ENCODE results near the gene MYO7B.

MYO7B gene

DNA sequence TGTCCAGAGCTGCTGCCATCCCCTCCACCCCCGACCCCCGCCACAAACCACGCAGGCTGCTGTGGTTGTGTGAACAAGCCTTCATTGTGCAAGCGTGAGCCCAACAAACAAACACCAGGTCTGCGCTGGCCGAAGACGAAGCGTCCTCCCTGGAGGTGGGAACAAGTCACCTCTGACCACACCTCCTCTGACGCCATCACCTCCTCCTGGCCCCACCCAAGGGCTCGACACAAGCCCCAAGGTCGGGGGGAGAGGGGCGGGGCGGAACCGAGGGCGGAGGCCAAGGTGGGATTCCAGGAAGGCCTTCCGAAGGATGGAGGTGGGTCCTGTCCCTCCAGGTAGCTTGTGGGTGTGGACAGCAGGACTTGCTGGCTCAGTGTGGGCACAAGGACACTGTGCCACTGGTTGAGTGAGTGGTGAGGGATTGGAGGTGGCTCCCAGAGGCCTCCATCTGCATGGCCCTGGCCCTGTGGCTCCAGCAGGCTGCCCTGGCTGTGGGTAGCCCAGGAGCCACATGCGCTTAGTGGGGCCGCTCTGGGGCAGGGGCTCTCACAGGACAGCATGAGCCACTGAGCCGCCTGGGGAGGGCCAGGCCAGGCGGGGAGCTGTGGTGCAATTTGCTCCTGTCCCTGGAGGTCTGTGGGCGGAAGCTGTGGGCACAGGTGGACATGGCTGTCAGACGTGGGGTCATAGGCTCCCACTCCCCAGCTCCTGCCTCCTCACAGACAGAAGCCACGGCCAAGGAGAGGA lies 103.1 kb downstream of the MYO7B start:
- DNase-seq (ENCODE audit: low read depth), result peak; percentile 35

DNA sequence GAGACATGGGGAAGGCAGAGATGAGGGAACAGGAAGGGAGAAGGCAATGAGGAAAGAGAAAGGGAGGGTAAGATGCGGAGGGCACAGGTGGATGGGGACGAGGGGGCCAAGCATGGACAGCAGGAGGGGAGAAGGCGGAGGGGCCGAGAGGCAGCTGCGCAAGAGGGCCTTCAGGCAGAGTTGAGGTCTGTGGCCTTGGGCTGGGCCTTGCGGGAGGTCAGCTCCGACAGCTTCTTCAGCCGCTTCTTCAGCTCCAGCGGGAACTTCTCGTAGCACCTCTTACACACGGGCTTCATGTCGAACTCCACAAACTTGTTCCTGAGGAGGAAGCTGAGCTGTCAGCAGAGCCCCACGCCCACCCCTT lies 103.6 kb downstream of the MYO7B start:
- DNase-seq (ENCODE audit: low read depth), result no peak

- DNase-seq (ENCODE audit: low read depth), result peak; percentile 37
These were observed 104.9 kb downstream of the MYO7B start for GRCh38 chr2:127640082-127641072.

- DNase-seq (ENCODE audit: low read depth), result no peak
These were observed 105.7 kb downstream of the MYO7B start for GRCh38 chr2:127641133-127641532.

DNA sequence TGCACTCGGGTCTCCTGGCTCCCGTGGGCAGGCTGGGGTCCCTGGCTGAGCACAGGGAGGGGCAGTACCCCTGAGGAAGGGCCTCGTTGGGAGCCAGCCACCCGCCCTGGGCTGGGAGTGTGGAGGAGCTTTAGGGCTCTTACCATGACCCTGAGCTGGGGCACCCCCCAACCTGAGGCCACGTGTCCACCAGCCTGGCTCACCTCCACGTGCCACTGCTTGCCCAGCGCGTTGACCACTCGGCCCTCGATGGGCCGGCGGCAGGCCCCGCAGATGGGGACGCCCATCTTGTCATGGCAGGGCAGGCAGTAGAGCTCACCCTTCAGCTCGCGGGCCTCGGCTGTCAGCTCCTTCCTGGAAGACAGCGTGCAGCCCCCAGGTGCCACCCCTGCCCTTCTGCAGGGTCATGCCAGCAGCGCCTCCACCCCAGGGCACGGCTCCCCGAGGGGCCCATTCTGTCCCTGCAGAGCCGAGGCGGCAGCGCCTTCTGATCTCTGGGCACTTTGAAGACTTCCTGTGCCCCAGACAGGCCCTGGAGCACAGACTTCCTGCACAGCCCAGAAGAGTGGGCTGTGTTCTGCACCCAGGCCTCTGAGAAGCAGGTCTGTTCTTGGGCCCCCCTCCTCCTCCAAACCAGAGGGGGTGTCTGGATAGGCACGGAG lies 106.5 kb downstream of the MYO7B start:
- DNase-seq (ENCODE audit: low read depth), result no peak

DNA sequence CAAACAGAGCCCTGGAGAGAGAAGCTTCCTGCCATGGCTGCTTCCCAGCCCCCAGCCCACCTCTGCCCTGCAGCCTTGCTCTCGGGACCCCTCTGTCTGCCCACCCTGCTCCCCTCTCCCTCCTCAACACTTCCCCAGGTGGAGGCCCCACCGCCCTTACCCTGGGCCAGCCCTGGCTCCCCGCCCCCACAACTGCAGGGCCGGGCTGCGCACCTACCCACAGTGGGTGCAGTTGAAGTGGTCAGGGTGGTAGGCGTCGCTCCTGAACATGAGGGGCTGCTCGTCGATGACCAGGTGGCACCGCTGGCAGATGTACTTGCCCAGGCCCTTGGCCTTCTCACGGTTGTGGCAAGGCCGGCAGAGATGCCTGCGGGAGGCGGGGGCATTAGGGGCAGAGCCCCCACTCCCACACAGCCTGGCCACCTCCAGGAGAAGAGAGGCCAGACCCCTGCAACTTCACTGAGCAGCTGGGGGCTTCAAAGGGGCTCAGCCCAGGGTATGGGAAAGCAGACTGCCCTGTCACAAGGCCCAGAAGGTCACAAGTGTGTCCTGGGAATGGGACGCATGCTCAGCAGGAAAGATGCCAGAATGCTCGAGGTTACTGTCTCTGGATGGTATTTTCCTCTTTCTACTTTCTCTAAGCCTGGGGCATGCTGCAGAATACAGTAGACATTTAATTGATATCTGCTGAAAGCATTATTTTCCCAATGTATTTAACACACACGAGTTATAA lies 107.4 kb downstream of the MYO7B start:
- DNase-seq (ENCODE audit: low read depth), result no peak

DNA sequence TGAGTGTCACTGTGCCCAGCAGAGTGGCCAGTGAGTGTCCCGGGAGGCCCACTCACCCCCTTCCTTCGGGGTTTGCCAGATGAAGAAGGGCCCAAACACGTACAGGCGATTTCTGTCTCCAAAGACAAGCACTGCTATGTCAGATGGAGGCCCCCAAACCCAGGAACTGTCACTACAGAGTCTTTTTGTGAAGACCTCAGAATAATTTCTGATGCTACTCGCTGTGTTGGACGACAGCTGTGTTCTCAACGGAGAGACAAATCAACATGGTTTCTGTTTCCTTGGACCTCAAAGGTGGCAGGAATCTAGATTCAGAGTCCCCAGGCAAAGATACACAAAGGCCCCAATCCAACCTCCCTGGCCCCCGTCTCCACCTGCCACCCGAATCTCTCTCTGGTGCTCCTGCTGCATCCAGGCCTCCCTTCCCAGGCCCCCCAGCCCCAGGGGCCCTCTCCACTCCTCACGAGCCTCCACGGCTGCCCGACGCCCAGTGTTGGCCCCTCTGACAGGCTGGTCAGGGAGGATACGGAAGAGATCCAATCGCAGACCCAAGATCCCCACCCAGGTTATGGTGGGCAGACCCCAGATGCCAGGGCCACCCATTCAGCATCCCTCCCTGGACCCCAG lies 108.1 kb downstream of the MYO7B start:
- no peak for DNase-seq (ENCODE audit: low read depth)

GRCh38 chr2:127644066-127645025 lies 108.9 kb downstream of the MYO7B start:
- no peak for DNase-seq (ENCODE audit: low read depth)

- DNase-seq (ENCODE audit: low read depth), result no peak
These were observed 109.5 kb downstream of the MYO7B start for GRCh38 chr2:127645026-127645394.

DNA sequence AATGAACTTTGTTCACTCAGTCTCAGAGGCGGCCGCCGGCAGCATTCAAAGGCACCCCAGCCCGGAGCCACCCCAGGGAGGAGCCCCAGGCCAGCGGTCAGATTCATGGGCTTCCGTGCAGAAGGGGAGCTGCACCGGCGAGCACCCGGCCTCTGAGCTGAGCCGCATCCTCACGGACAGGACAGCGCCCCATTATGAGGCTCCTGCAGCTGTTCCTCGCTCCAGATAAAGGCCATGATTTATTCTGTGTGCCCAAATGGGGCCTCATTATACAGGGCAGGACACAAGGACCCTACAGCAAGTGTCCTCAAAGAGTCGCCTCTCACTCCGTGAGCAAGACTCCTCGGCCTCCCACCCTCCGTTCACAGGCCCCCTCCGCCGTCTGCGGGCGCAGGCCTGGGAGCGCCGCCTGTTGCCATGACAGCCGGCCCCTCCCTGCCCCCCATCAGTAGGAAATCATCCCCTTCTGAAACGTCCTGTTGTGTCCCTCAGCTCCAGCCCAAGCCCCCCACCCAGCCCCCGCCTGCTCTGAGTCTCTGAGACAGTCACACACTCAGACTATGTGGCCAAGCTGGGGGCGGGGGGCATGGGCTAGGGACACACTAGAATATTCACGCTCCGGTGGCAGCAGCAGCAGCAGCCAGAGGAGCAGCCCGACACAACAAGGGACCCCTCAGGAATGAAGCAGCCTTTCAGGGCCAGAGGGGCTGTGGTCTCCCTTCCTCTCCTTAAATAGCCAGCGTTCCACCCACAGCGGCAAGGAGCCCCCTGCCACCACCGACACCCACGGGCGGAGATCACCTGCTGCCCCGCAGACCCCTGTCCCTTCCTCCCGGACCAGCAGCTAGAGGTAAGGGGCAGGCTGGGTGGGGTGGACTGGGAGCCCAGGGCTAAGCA lies 110.2 kb downstream of the MYO7B start, which contains the start of gene GPR17:
Gene GPR17 (plus strand): TSS at position 759 of the 897 bp plus-strand sequence. CDS start 4,583 bp downstream, outside the sequence.
- no peak for DNase-seq (ENCODE audit: low read depth)

GRCh38 chr2:127646487-127647241 lies 111.2 kb downstream of the MYO7B start:
- DNase-seq (ENCODE audit: low read depth), result peak; percentile 26

DNA sequence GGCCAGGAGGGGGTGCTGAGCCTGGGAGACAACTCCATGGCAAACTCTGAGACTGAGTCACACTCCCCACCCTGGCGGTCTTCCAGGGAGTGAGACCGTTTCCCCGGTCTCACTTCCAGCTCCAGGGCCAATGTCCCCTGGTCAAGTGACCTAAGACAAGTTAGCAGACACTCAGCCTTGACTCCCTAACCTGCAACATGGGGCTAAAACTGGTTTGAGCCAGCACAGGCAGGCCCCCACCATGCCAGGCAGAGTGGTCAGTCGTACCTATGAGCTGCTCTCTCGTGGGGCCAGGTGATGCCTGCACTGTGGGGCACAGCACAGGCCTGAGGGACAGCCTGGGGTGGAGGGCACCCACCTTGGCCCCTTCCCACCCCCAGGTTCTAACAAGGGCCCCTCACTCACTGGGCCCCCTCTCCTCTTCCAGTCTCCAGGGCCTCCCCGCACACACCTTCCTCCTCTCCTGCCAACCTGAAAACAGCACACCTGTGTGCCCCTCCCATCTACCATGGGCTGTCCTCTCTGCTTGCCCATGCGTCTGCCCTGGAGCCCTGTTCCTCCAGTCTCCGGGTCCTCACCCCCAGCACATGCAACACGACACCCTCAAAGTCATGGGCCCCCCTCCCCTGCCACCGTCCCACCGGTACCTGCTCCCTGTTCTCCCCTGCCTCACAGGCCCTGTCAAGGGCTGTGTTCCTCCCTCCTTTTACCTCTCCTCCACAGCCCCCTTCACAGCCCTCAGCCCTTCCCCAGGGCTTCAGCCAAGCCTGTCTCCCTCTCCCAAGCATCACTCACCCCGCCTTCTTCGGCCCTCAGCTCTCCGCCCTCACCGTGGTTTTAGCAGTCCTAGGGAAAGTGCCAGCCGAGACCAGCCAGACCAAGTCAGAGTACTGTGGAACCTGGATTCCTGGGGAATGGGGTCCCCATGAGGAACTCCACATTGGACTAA lies 112.0 kb downstream of the MYO7B start:
- peak; percentile 69 for DNase-seq (ENCODE audit: low read depth)

DNA sequence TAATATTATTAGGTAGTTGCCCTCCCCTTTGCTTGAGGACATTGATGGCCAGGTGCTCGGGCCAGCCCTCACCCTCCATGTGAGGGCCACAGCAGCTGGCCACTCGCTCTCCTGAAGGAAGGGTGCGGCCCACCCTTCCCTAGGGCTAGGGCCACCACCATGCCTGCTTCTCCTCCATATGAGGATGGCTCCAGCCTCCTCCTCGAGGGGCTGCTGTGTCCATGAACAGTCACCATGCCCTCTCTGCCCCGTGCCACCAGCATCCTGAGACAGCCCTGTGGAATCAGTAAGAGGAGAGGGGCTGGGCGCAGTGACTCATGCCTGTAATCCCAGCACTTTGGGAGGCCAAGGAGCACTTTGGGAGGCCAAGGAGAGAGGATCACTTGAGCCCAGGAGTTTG lies 112.8 kb downstream of the MYO7B start:
- no peak for DNase-seq (ENCODE audit: low read depth)

GRCh38 chr2:127649100-127649611 lies 113.7 kb downstream of the MYO7B start:
- no peak for DNase-seq (ENCODE audit: low read depth)

- DNase-seq (ENCODE audit: low read depth), result peak; percentile 93
These were observed 114.2 kb downstream of the MYO7B start for GRCh38 chr2:127649684-127650040.

- DNase-seq (ENCODE audit: low read depth), result no peak
These were observed 114.7 kb downstream of the MYO7B start for GRCh38 chr2:127650041-127650784.

Measured in ELR (cell line).